ENCODE data around the gene FMNL3.

The FMNL3 gene

DNA sequence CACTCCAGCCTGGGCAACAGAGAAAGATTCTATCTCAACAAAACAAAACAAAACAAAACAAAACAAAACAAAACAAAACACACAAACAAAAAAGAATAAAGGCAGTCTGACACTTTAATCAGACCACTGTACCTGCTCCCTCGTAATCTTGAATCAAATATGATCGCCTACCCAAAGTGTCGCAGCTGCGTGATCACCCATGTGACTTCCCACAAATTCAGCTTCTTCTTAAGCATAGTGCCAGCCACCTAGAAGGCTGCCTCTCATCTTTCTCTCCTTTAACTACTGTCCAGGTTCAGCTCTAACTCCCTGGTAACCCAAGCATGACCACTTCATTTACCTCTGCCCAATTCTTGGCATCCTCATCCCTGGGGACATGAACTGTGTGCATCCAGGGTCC, 37.4 kb downstream of the FMNL3 start:
- TF ChIP-seq ZNF8 (CRISPR knock-in tag; IDR thresholded peaks at IDR 0.05) (no peak), GLIS3 (CRISPR knock-in tag; IDR thresholded peaks at IDR 0.05) (no peak), RARB (CRISPR knock-in tag; IDR thresholded peaks at IDR 0.05) (no peak), TCF4 (CRISPR knock-in tag; IDR thresholded peaks at IDR 0.05; ENCODE audit: borderline replicate concordance) (no peak), ARNTL (CRISPR knock-in tag; IDR thresholded peaks at IDR 0.05; ENCODE audit: borderline replicate concordance, low read depth) (no peak), PPARA (CRISPR knock-in tag; IDR thresholded peaks at IDR 0.05; ENCODE audit: borderline replicate concordance) (no peak), BACH2 (CRISPR knock-in tag; IDR thresholded peaks at IDR 0.05; ENCODE audit: borderline replicate concordance) (no peak), TOX (CRISPR knock-in tag; IDR thresholded peaks at IDR 0.05; ENCODE audit: borderline replicate concordance) (no peak), ZC3H10 (CRISPR knock-in tag; IDR thresholded peaks at IDR 0.05) (no peak), ZFP3 (CRISPR knock-in tag; IDR thresholded peaks at IDR 0.05) (no peak), ISL1 (CRISPR knock-in tag; IDR thresholded peaks at IDR 0.05) (no peak), OSR1 (CRISPR knock-in tag; IDR thresholded peaks at IDR 0.05) (no peak), CSDC2 (CRISPR knock-in tag; IDR thresholded peaks at IDR 0.05) (no peak), ZNF565 (CRISPR knock-in tag; conservative IDR thresholded peaks at IDR 0.05; ENCODE audit: low read depth) (no peak)
- TF ChIP-seq, protein P1, sequence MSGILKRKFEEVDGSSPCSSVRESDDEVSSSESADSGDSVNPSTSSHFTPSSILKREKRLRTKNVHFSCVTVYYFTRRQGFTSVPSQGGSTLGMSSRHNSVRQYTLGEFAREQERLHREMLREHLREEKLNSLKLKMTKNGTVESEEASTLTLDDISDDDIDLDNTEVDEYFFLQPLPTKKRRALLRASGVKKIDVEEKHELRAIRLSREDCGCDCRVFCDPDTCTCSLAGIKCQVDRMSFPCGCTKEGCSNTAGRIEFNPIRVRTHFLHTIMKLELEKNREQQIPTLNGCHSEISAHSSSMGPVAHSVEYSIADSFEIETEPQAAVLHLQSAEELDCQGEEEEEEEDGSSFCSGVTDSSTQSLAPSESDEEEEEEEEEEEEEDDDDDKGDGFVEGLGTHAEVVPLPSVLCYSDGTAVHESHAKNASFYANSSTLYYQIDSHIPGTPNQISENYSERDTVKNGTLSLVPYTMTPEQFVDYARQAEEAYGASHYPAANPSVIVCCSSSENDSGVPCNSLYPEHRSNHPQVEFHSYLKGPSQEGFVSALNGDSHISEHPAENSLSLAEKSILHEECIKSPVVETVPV (CRISPR knock-in tag; IDR thresholded peaks at IDR 0.05): no peak
- TF ChIP-seq, protein P2, sequence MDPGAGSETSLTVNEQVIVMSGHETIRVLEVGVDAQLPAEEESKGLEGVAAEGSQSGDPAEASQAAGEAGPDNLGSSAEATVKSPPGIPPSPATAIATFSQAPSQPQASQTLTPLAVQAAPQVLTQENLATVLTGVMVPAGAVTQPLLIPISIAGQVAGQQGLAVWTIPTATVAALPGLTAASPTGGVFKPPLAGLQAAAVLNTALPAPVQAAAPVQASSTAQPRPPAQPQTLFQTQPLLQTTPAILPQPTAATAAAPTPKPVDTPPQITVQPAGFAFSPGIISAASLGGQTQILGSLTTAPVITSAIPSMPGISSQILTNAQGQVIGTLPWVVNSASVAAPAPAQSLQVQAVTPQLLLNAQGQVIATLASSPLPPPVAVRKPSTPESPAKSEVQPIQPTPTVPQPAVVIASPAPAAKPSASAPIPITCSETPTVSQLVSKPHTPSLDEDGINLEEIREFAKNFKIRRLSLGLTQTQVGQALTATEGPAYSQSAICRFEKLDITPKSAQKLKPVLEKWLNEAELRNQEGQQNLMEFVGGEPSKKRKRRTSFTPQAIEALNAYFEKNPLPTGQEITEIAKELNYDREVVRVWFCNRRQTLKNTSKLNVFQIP (CRISPR knock-in tag; IDR thresholded peaks at IDR 0.05; ENCODE audit: borderline replicate concordance, low read depth): no peak
- TF ChIP-seq, protein P3, sequence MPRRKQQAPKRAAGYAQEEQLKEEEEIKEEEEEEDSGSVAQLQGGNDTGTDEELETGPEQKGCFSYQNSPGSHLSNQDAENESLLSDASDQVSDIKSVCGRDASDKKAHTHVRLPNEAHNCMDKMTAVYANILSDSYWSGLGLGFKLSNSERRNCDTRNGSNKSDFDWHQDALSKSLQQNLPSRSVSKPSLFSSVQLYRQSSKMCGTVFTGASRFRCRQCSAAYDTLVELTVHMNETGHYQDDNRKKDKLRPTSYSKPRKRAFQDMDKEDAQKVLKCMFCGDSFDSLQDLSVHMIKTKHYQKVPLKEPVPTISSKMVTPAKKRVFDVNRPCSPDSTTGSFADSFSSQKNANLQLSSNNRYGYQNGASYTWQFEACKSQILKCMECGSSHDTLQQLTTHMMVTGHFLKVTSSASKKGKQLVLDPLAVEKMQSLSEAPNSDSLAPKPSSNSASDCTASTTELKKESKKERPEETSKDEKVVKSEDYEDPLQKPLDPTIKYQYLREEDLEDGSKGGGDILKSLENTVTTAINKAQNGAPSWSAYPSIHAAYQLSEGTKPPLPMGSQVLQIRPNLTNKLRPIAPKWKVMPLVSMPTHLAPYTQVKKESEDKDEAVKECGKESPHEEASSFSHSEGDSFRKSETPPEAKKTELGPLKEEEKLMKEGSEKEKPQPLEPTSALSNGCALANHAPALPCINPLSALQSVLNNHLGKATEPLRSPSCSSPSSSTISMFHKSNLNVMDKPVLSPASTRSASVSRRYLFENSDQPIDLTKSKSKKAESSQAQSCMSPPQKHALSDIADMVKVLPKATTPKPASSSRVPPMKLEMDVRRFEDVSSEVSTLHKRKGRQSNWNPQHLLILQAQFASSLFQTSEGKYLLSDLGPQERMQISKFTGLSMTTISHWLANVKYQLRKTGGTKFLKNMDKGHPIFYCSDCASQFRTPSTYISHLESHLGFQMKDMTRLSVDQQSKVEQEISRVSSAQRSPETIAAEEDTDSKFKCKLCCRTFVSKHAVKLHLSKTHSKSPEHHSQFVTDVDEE (CRISPR knock-in tag; IDR thresholded peaks at IDR 0.05): no peak
- TF ChIP-seq, protein P4, sequence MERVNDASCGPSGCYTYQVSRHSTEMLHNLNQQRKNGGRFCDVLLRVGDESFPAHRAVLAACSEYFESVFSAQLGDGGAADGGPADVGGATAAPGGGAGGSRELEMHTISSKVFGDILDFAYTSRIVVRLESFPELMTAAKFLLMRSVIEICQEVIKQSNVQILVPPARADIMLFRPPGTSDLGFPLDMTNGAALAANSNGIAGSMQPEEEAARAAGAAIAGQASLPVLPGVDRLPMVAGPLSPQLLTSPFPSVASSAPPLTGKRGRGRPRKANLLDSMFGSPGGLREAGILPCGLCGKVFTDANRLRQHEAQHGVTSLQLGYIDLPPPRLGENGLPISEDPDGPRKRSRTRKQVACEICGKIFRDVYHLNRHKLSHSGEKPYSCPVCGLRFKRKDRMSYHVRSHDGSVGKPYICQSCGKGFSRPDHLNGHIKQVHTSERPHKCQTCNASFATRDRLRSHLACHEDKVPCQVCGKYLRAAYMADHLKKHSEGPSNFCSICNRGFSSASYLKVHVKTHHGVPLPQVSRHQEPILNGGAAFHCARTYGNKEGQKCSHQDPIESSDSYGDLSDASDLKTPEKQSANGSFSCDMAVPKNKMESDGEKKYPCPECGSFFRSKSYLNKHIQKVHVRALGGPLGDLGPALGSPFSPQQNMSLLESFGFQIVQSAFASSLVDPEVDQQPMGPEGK (CRISPR knock-in tag; IDR thresholded peaks at IDR 0.05; ENCODE audit: borderline replicate concordance): no peak
- no peak for ATAC-seq

DNA sequence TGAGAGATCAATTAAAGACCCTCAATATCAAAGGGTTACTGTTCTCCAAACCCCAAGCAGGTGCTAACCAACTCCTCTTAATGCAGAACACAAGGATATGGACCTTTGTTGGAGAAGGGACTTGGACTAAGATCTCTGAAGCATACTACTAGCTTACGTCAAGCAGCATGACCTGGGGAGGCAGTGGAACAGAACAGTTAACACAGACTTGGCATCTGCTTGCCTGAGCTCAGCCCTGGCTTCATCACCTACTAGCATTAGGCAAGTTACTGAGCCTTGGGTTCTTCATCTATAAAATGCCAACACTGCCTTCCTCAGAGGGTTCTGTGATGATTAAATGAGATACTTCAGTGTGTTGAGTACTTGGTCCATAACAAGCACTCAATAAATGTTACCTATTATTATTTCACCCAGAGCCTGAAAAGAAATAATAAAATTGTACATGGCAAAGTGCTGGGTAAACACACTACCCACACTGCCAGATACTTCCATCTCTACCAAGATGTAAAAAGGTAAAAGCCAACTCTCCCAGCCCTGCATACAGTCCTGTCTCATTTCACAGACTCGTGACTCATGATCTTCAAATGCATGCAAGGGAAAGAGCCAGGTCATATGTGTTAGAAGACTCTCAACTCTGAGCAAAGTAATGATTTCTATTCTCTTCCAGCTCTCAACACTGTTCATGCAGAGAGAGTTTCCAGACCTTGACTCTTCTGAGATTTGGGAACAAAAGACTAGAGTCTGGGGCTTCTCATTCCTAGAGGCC, 39.7 kb downstream of the FMNL3 start:
- peak; percentile 45 for ATAC-seq
- no peak for TF ChIP-seq ZFP3 (CRISPR knock-in tag; IDR thresholded peaks at IDR 0.05)
- no peak for TF ChIP-seq CREB5 (CRISPR knock-in tag; IDR thresholded peaks at IDR 0.05; ENCODE audit: low read depth)
- no peak for TF ChIP-seq GLIS3 (CRISPR knock-in tag; IDR thresholded peaks at IDR 0.05)

GRCh38 chr12:49666176-49666575, 41.0 kb downstream of the FMNL3 start:
- no peak for TF ChIP-seq ZNF565 (CRISPR knock-in tag; conservative IDR thresholded peaks at IDR 0.05; ENCODE audit: low read depth)
- TF ChIP-seq ZFP3 (CRISPR knock-in tag; IDR thresholded peaks at IDR 0.05): no peak
- no peak for TF ChIP-seq TCF4 (CRISPR knock-in tag; IDR thresholded peaks at IDR 0.05; ENCODE audit: borderline replicate concordance)
- TF ChIP-seq CREB5 (CRISPR knock-in tag; IDR thresholded peaks at IDR 0.05; ENCODE audit: low read depth): no peak
- TF ChIP-seq, protein P2 (CRISPR knock-in tag; IDR thresholded peaks at IDR 0.05; ENCODE audit: borderline replicate concordance, low read depth): no peak
- TF ChIP-seq BACH2 (CRISPR knock-in tag; IDR thresholded peaks at IDR 0.05; ENCODE audit: borderline replicate concordance): no peak
- TF ChIP-seq CSDC2 (CRISPR knock-in tag; IDR thresholded peaks at IDR 0.05): no peak
- TF ChIP-seq ZFP30 (CRISPR knock-in tag; IDR thresholded peaks at IDR 0.05): no peak
- TF ChIP-seq GLIS3 (CRISPR knock-in tag; IDR thresholded peaks at IDR 0.05): no peak

More at GRCh38 chr12:49666176-49666575, 41.0 kb downstream of the FMNL3 start:
- no peak for ATAC-seq

Data from SK-N-SH treated with all-trans-retinoic acid at 6 μM for 48 hours (cell line).